Fibroblast of peridontal ligament (primary cell): Measurements from ENCODE around the gene CSTPP1.
"Not testable (repeated sequence)": the region's sequence is repeated elsewhere in the genome, so short reads cannot be mapped to it uniquely, and the experiment has no call there.

ENCODE experiments used
- DNase-seq: peaks from one replicate; pipeline ENCODE4 v3.0.0-alpha.2; 2010; ENCODE audit errors: extremely low read depth

The CSTPP1 gene

GRCh38 chr11:46952553-46952952, 16.0 kb downstream of the CSTPP1 start:
- no peak for DNase-seq

GRCh38 chr11:46953093-46953492, 16.5 kb downstream of the CSTPP1 start:
- DNase-seq, result no peak

- DNase-seq, result no peak
These were observed 22.2 kb downstream of the CSTPP1 start for GRCh38 chr11:46958777-46959176.

- no peak for DNase-seq
These were observed 24.5 kb downstream of the CSTPP1 start for GRCh38 chr11:46961041-46961440.

- DNase-seq, result not testable (repeated sequence)
These were observed 25.3 kb downstream of the CSTPP1 start for GRCh38 chr11:46961886-46962285.

GRCh38 chr11:46963844-46964243, 27.3 kb downstream of the CSTPP1 start:
- no peak for DNase-seq

GRCh38 chr11:46966773-46967172, 30.2 kb downstream of the CSTPP1 start:
- DNase-seq, result no peak

GRCh38 chr11:46967962-46968361, 31.4 kb downstream of the CSTPP1 start:
- DNase-seq, result no peak

GRCh38 chr11:46969379-46969778, 32.8 kb downstream of the CSTPP1 start:
- no peak for DNase-seq

GRCh38 chr11:46970913-46971625, 34.5 kb downstream of the CSTPP1 start:
- no peak for DNase-seq

GRCh38 chr11:46972343-46972742, 35.8 kb downstream of the CSTPP1 start:
- DNase-seq, result no peak

- no peak for DNase-seq
These were observed 36.3 kb downstream of the CSTPP1 start for GRCh38 chr11:46972821-46973220.

- DNase-seq, result no peak
These were observed 39.8 kb downstream of the CSTPP1 start for GRCh38 chr11:46976182-46976854.

GRCh38 chr11:46977038-46977813, 40.7 kb downstream of the CSTPP1 start:
- no peak for DNase-seq

- DNase-seq, result no peak
These were observed 41.5 kb downstream of the CSTPP1 start for GRCh38 chr11:46978005-46978491.

- DNase-seq, result no peak
These were observed 42.8 kb downstream of the CSTPP1 start for GRCh38 chr11:46979358-46979757.

GRCh38 chr11:46981436-46981835, 44.9 kb downstream of the CSTPP1 start:
- DNase-seq, result no peak

- no peak for DNase-seq
These were observed 46.4 kb downstream of the CSTPP1 start for GRCh38 chr11:46982797-46983452.

GRCh38 chr11:46983598-46983997, 47.0 kb downstream of the CSTPP1 start:
- DNase-seq, result no peak

- DNase-seq, result no peak
These were observed 48.0 kb downstream of the CSTPP1 start for GRCh38 chr11:46984548-46984947.

- DNase-seq, result no peak
These were observed 48.4 kb downstream of the CSTPP1 start for GRCh38 chr11:46984987-46985386.

GRCh38 chr11:46987183-46987582, 50.6 kb downstream of the CSTPP1 start:
- DNase-seq, result no peak
